Measurements from ENCODE around the gene HIBCH. TPM values are rescaled to one million over a fixed set of nuclear protein-coding genes. Genes with fewer than 3 reads are reported as not detected.
"Not testable (repeated sequence)": the region's sequence is repeated elsewhere in the genome, so short reads cannot be mapped to it uniquely, and the experiment has no call there.

Gene HIBCH
- total RNA-seq, 2 experiments from 2014 or later = 13.5 to 13.7 TPM

- no peak overlapping the region for H3K4me3 Mint-ChIP-seq
- ChIA-PET POLR2A (interaction anchor here (0.6 kb wide), 1 partner anchor 558 kb away, joined by 3 read pairs; no protein-coding TSS in a partner anchor), CTCF (no interaction called here)
- H3K9me3 Mint-ChIP-seq (ENCODE audit: insufficient read depth) = no peaks in the 10 kb centered on the region
- H3K36me3 Mint-ChIP-seq (ENCODE audit: low read depth) = no peaks in the 10 kb centered on the region
- peaks cover 18% of the 10 kb centered on the region for H3K27me3 Mint-ChIP-seq (ENCODE audit: low read depth)
- no peak for DNase-seq
- no peak for ATAC-seq
- H3K27ac Mint-ChIP-seq = no peak overlapping the region
- peaks cover 18% of the 10 kb centered on the region for H3K4me1 Mint-ChIP-seq (ENCODE audit: low read depth)
Measured at GRCh38 chr2:190323406-190323805, 3.8 kb upstream of the HIBCH start.

- Mint-ChIP-seq H3K27ac (peak overlapping the region; percentile 40), H3K4me3 (peak overlapping the region; percentile 91), H3K4me1 (ENCODE audit: low read depth) (peaks cover 34% of the 10 kb centered on the region), H3K27me3 (ENCODE audit: low read depth) (peaks cover 7% of the 10 kb centered on the region), H3K9me3 (ENCODE audit: insufficient read depth) (no peaks in the 10 kb centered on the region), H3K36me3 (ENCODE audit: low read depth) (peaks cover 5% of the 10 kb centered on the region)
- POLR2A ChIA-PET = interaction anchor here (0.7 kb wide), 1 partner anchor 204 kb away, joined by 4 read pairs; no protein-coding TSS in a partner anchor
- ATAC-seq (no peak), DNase-seq (no peak)
- CTCF ChIA-PET = interaction anchor here (0.7 to 3.5 kb wide), 7 partner anchors 10 to 558 kb away, joined by 3 to 29 read pairs (median 3); partner anchors contain the start of genes INPP1 and OSGEPL1
Measured at GRCh38 chr2:190320696-190321095, 1.1 kb upstream of the HIBCH start.

- peaks cover 2% of the 10 kb centered on the region for H3K27me3 Mint-ChIP-seq (ENCODE audit: low read depth)
- CTCF ChIA-PET = interaction anchor here (0.6 to 3.5 kb wide), 17 partner anchors 10 to 556 kb away, joined by 3 to 29 read pairs (median 3); partner anchors contain the start of genes INPP1 and OSGEPL1
- H3K36me3 Mint-ChIP-seq (ENCODE audit: low read depth) = peaks cover 5% of the 10 kb centered on the region
- DNase-seq = peak; percentile 40
- POLR2A ChIA-PET = interaction anchor here (0.6 to 1.7 kb wide), 5 partner anchors 41 to 532 kb away, joined by 3 to 4 read pairs (median 3); partner anchors contain the start of gene MFSD6
- H3K9me3 Mint-ChIP-seq (ENCODE audit: insufficient read depth) = no peaks in the 10 kb centered on the region
- peak overlapping the region; percentile 91 for H3K4me3 Mint-ChIP-seq
- H3K27ac Mint-ChIP-seq = peak overlapping the region; percentile 93
- peaks cover 39% of the 10 kb centered on the region for H3K4me1 Mint-ChIP-seq (ENCODE audit: low read depth)
- ATAC-seq = peak; percentile 43
Measured at GRCh38 chr2:190318931-190319554, 583 bp downstream of the HIBCH start.

GRCh38 chr2:190318514-190318913 lies 1.1 kb downstream of the HIBCH start:
- POLR2A ChIA-PET = interaction anchor here (0.6 to 1.7 kb wide), 4 partner anchors 41 to 555 kb away, joined by 3 to 4 read pairs (median 3); no protein-coding TSS in a partner anchor
- H3K9me3 Mint-ChIP-seq (ENCODE audit: insufficient read depth) = no peaks in the 10 kb centered on the region
- DNase-seq (no peak), ATAC-seq (no peak)
- peak overlapping the region; percentile 91 for H3K4me3 Mint-ChIP-seq
- H3K4me1 Mint-ChIP-seq (ENCODE audit: low read depth) = peaks cover 39% of the 10 kb centered on the region
- no peak overlapping the region for H3K27ac Mint-ChIP-seq
- peaks cover 5% of the 10 kb centered on the region for H3K36me3 Mint-ChIP-seq (ENCODE audit: low read depth)
- CTCF ChIA-PET = interaction anchor here (0.6 to 3.5 kb wide), 12 partner anchors 10 to 555 kb away, joined by 3 to 29 read pairs (median 4); partner anchors contain the start of genes INPP1 and OSGEPL1
- peaks cover 2% of the 10 kb centered on the region for H3K27me3 Mint-ChIP-seq (ENCODE audit: low read depth)

- no peak overlapping the region for H3K4me3 Mint-ChIP-seq
- no peak overlapping the region for H3K27ac Mint-ChIP-seq
- ChIA-PET POLR2A (no interaction called here), CTCF (no interaction called here)
- H3K4me1 Mint-ChIP-seq (ENCODE audit: low read depth) = peaks cover 30% of the 10 kb centered on the region
- H3K9me3 Mint-ChIP-seq (ENCODE audit: insufficient read depth) = no peaks in the 10 kb centered on the region
- DNase-seq (no peak), ATAC-seq (no peak)
- H3K36me3 Mint-ChIP-seq (ENCODE audit: low read depth) = peaks cover 5% of the 10 kb centered on the region
- no peaks in the 10 kb centered on the region for H3K27me3 Mint-ChIP-seq (ENCODE audit: low read depth)
Measured at GRCh38 chr2:190315273-190315672, 4.4 kb downstream of the HIBCH start.

- DNase-seq (no peak), ATAC-seq (no peak)
- H3K36me3 Mint-ChIP-seq (ENCODE audit: low read depth) = peaks cover 8% of the 10 kb centered on the region
- no peaks in the 10 kb centered on the region for H3K27me3 Mint-ChIP-seq (ENCODE audit: low read depth)
- H3K4me1 Mint-ChIP-seq (ENCODE audit: low read depth) = peaks cover 25% of the 10 kb centered on the region
- ChIA-PET CTCF (interaction anchor here (0.7 to 1.2 kb wide), 2 partner anchors 214 to 225 kb away, joined by 3 to 4 read pairs; no protein-coding TSS in a partner anchor), POLR2A (no interaction called here)
- no peak overlapping the region for H3K4me3 Mint-ChIP-seq
- no peaks in the 10 kb centered on the region for H3K9me3 Mint-ChIP-seq (ENCODE audit: insufficient read depth)
- no peak overlapping the region for H3K27ac Mint-ChIP-seq
Measured at GRCh38 chr2:190313880-190314279, 5.7 kb downstream of the HIBCH start.

- CTCF ChIA-PET; H3K9me3 Mint-ChIP-seq (ENCODE audit: insufficient read depth); H3K27ac Mint-ChIP-seq; H3K36me3 Mint-ChIP-seq (ENCODE audit: low read depth); POLR2A ChIA-PET; DNase-seq; H3K27me3 Mint-ChIP-seq (ENCODE audit: low read depth); ATAC-seq; H3K4me3 Mint-ChIP-seq: not testable (repeated sequence)
- peaks cover 16% of the 10 kb centered on the region for H3K4me1 Mint-ChIP-seq (ENCODE audit: low read depth)
Measured at GRCh38 chr2:190312635-190313025, 7.0 kb downstream of the HIBCH start.

GRCh38 chr2:190311893-190312634 lies 7.6 kb downstream of the HIBCH start:
- H3K9me3 Mint-ChIP-seq (ENCODE audit: insufficient read depth) = no peaks in the 10 kb centered on the region
- H3K27me3 Mint-ChIP-seq (ENCODE audit: low read depth) = no peaks in the 10 kb centered on the region
- DNase-seq (no peak), ATAC-seq (no peak)
- no peak overlapping the region for H3K4me3 Mint-ChIP-seq
- CTCF ChIA-PET = no interaction called here
- no peak overlapping the region for H3K27ac Mint-ChIP-seq
- H3K4me1 Mint-ChIP-seq (ENCODE audit: low read depth) = peaks cover 10% of the 10 kb centered on the region
- POLR2A ChIA-PET = no interaction called here
- peaks cover 3% of the 10 kb centered on the region for H3K36me3 Mint-ChIP-seq (ENCODE audit: low read depth)

- peaks cover 4% of the 10 kb centered on the region for H3K36me3 Mint-ChIP-seq (ENCODE audit: low read depth)
- ATAC-seq (no peak), DNase-seq (no peak)
- H3K9me3 Mint-ChIP-seq (ENCODE audit: insufficient read depth) = no peaks in the 10 kb centered on the region
- ChIA-PET POLR2A (no interaction called here), CTCF (interaction anchor here (3.1 kb wide), 1 partner anchor 11 kb away, joined by 15 read pairs; the partner anchor contains the start of gene HIBCH)
- no peaks in the 10 kb centered on the region for H3K4me1 Mint-ChIP-seq (ENCODE audit: low read depth)
- no peaks in the 10 kb centered on the region for H3K27me3 Mint-ChIP-seq (ENCODE audit: low read depth)
- H3K27ac Mint-ChIP-seq = no peak overlapping the region
- H3K4me3 Mint-ChIP-seq = no peak overlapping the region
Measured at GRCh38 chr2:190308031-190308430, 11.6 kb downstream of the HIBCH start.

GRCh38 chr2:190304404-190304803 lies 15.2 kb downstream of the HIBCH start:
- Mint-ChIP-seq H3K9me3 (ENCODE audit: insufficient read depth) (no peaks in the 10 kb centered on the region), H3K27ac (no peak overlapping the region), H3K4me3 (no peak overlapping the region), H3K36me3 (ENCODE audit: low read depth) (peaks cover 13% of the 10 kb centered on the region), H3K4me1 (ENCODE audit: low read depth) (no peaks in the 10 kb centered on the region), H3K27me3 (ENCODE audit: low read depth) (no peaks in the 10 kb centered on the region)
- ChIA-PET CTCF (no interaction called here), POLR2A (interaction anchor here (0.7 kb wide), 1 partner anchor 398 kb away, joined by 4 read pairs; no protein-coding TSS in a partner anchor)
- ATAC-seq (no peak), DNase-seq (no peak)

GRCh38 chr2:190303647-190304046 lies 16.0 kb downstream of the HIBCH start:
- ATAC-seq (no peak), DNase-seq (no peak)
- no peak overlapping the region for H3K4me3 Mint-ChIP-seq
- H3K27ac Mint-ChIP-seq = no peak overlapping the region
- POLR2A ChIA-PET = no interaction called here
- H3K36me3 Mint-ChIP-seq (ENCODE audit: low read depth) = peaks cover 13% of the 10 kb centered on the region
- no peaks in the 10 kb centered on the region for H3K4me1 Mint-ChIP-seq (ENCODE audit: low read depth)
- CTCF ChIA-PET = no interaction called here
- H3K27me3 Mint-ChIP-seq (ENCODE audit: low read depth) = no peaks in the 10 kb centered on the region
- H3K9me3 Mint-ChIP-seq (ENCODE audit: insufficient read depth) = no peaks in the 10 kb centered on the region

GRCh38 chr2:190302052-190302451 lies 17.6 kb downstream of the HIBCH start:
- H3K27me3 Mint-ChIP-seq (ENCODE audit: low read depth) = no peaks in the 10 kb centered on the region
- ATAC-seq (no peak), DNase-seq (no peak)
- H3K27ac Mint-ChIP-seq = no peak overlapping the region
- ChIA-PET POLR2A (no interaction called here), CTCF (interaction anchor here (1.0 to 1.3 kb wide), 2 partner anchors 9 to 24 kb away, joined by 3 read pairs; no protein-coding TSS in a partner anchor)
- H3K36me3 Mint-ChIP-seq (ENCODE audit: low read depth) = peaks cover 20% of the 10 kb centered on the region
- no peaks in the 10 kb centered on the region for H3K9me3 Mint-ChIP-seq (ENCODE audit: insufficient read depth)
- H3K4me1 Mint-ChIP-seq (ENCODE audit: low read depth) = no peaks in the 10 kb centered on the region
- no peak overlapping the region for H3K4me3 Mint-ChIP-seq
